RWPE1 (cell line): ENCODE data around the gene FXYD7.
A peak's percentile ranks its signal among the peaks of the same experiment; 100 is the strongest.

Experiments
- CTCF ChIA-PET: fragments of 350-600 bp; sonication (Branson Sonifier 250); formaldehyde crosslinking; extraction: SDS; loops from one replicate; lab custom pipeline; 2021; lab: Yijun Ruan, JAX
- POLR2A ChIA-PET: fragments of 400-600 bp; formaldehyde crosslinking; extraction: SDS; loops from one replicate; lab custom pipeline; 2020; ENCODE audit warnings: antibody characterized with exemption; ENCODE audit not compliant: low non-redundant PET; lab: Yijun Ruan, JAX
- DNase-seq: peaks from one replicate; pipeline ENCODE4 v3.0.0; 2012; ENCODE audit warnings: low spot score
- H3K27ac ChIP-seq: fragments of 450-650 bp; 2 replicates; pipeline ENCODE4 v1.5.1; 2017
- TF ChIP-seq, protein P1 (sequence below): fragments of 450-650 bp; conservative IDR thresholded peaks from 2 replicates; pipeline ENCODE4 v1.5.1; 2017; ENCODE audit warnings: low read depth, mild to moderate bottlenecking

Gene FXYD7

DNA sequence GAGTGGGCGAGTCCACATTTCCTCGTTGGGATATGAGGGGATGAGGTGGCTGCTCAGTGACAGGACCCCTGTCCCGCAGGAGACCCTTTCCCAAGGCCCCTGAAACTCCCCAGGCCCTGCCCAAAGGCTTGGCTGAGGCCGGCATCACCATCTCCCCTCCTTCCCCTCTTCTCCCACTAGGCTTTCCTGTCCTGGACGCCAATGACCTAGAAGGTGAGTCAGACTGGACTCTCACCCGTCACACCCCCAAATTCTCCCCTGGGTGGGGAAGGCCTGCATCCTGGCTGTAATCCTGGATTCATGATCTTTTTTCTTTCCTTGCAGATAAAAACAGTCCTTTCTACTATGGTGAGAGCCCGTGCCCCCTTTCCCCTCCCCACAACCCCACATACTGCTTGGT lies 22.2 kb upstream of the FXYD7 start:
- no peak for DNase-seq
- H3K27ac ChIP-seq = peak overlapping the region; percentile 100
- CTCF ChIA-PET = interaction anchor here (0.5 kb wide), 1 partner anchor 331 kb away, joined by 3 read pairs; no protein-coding TSS in a partner anchor
- POLR2A ChIA-PET = no interaction called here
- TF ChIP-seq, protein P1, sequence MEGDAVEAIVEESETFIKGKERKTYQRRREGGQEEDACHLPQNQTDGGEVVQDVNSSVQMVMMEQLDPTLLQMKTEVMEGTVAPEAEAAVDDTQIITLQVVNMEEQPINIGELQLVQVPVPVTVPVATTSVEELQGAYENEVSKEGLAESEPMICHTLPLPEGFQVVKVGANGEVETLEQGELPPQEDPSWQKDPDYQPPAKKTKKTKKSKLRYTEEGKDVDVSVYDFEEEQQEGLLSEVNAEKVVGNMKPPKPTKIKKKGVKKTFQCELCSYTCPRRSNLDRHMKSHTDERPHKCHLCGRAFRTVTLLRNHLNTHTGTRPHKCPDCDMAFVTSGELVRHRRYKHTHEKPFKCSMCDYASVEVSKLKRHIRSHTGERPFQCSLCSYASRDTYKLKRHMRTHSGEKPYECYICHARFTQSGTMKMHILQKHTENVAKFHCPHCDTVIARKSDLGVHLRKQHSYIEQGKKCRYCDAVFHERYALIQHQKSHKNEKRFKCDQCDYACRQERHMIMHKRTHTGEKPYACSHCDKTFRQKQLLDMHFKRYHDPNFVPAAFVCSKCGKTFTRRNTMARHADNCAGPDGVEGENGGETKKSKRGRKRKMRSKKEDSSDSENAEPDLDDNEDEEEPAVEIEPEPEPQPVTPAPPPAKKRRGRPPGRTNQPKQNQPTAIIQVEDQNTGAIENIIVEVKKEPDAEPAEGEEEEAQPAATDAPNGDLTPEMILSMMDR = no peak

DNA sequence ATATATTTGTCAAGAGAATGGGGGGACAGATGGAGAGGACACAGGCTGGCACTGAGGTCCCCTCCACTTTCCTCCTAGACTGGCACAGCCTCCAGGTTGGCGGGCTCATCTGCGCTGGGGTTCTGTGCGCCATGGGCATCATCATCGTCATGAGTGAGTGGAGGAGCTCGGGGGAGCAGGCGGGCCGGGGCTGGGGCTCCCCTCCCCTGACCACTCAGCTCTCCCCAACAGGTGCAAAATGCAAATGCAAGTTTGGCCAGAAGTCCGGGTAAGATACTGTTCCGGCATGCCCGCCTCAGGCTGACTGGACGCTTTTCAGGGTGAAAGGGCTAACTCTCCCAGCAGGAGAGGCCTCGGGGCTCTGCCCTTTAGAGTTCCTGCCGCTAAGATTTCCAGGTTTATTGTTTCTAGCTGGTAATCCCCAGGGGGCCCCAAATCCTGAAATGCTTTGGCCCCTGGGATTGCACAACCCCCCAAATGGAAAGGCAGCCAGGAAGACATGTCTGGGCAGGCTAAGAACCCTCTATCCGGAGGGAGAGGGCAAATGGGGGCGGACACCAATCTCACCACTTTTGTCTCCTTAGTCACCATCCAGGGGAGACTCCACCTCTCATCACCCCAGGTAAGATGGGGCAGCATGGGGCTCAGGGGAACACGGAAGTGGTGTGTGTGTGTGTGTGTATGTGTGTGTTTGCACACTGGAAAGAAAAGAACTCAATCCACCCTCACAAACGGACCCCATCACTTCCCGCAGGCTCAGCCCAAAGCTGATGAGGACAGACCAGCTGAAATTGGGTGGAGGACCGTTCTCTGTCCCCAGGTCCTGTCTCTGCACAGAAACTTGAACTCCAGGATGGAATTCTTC lies 20.1 kb upstream of the FXYD7 start:
- peak overlapping the region; percentile 100 for H3K27ac ChIP-seq
- ChIA-PET POLR2A (no interaction called here), CTCF (interaction anchor here (2.4 kb wide), 1 partner anchor 12 kb away, joined by 8 read pairs; the partner anchor contains the start of gene LGI4)
- peak; percentile 96 for DNase-seq
- TF ChIP-seq, protein P1 = no peak

DNA sequence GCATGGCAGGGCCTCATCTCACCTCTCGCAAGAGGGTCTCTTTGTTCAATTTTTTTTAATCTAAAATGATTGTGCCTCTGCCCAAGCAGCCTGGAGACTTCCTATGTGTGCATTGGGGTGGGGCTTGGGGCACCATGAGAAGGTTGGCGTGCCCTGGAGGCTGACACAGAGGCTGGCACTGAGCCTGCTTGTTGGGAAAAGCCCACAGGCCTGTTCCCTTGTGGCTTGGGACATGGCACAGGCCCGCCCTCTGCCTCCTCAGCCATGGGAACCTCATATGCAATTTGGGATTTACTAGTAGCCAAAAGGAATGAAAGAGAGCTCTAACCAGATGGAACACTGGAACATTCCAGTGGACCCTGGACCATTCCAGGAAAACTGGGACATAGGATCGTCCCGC lies 19.5 kb upstream of the FXYD7 start:
- DNase-seq = no peak
- peak overlapping the region; percentile 100 for H3K27ac ChIP-seq
- TF ChIP-seq, protein P1 = no peak
- ChIA-PET CTCF (interaction anchor here (2.4 kb wide), 1 partner anchor 12 kb away, joined by 8 read pairs; the partner anchor contains the start of gene LGI4), POLR2A (no interaction called here)

DNA sequence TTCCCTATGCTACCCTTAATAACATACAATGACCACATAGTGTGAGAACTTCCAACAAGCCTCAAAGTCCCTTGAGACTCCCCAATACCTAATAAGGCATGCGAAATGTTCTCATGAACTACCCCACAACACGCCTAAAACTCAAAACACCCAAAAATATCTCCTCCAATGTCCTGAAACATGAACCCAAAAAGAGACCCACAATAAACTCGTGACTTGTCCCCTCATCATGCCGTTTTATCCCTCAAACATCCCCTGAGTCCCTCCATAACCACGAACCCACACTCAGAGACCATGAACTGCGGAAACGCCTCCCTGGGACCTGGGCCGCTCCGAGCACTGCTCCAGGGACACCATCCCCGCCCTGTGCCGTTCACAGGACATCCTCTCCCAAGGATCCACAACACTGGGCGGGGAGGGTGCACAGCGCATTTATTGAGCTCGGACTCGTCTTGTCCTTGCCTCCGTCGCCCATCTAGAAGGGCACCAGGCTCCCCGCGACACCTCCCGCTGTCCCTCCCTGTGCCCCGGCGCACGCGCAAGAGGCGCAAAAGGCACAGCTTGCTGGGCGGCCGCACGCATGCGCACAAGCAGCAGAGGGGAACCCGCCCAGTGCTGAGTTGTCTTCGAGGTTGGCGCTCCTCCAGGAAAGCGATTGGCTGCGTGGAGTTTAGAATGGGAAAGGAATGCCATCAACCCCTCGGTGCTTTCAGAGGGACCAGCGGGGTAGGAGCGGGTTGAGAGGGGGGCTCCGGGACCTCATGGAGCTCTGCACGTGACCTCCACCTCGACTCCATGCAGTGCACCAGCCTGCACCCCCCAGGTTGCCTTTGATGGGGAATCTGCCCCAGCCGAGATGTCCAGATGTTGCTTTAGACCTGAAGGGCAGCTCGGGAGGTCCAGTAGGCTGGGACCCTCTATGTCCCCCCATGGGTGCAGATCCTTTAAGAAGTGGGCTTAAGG lies 18.7 kb upstream of the FXYD7 start:
- peak; percentile 93 for DNase-seq
- TF ChIP-seq, protein P1 = no peak
- peak overlapping the region; percentile 100 for H3K27ac ChIP-seq
- ChIA-PET CTCF (interaction anchor here (0.6 to 2.4 kb wide), 5 partner anchors 9 to 80 kb away, joined by 3 to 8 read pairs (median 5); partner anchors contain the start of gene LGI4), POLR2A (interaction anchor here (1.0 kb wide), 2 partner anchors 8 to 10 kb away, joined by 3 read pairs; partner anchors contain the start of genes FXYD3 and LGI4)

DNA sequence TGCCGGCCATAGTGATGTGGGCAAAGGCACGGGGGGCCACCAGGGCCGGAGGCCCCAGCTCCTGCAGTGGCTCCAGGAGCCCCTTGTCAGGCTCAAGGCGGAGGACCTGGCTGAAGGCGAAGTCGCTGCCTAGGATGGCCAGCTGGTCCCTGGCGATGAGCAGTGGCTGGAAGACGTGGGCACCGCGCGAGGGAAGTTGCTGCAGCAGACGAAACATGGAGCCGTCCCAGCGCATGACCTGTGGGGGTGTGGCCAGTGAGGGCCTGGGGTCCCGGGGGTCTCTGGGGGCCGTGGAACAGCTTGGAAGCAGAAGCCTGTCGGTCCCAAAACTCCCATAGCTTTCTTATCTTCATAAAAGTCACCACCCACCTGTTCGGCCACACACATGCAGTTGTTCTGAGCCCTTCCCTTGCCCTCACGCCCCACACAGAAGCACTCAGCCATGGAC lies 17.8 kb upstream of the FXYD7 start:
- H3K27ac ChIP-seq = peak overlapping the region; percentile 100
- no peak for DNase-seq
- TF ChIP-seq, protein P1 = no peak
- ChIA-PET CTCF (interaction anchor here (0.7 to 2.4 kb wide), 4 partner anchors 10 to 81 kb away, joined by 3 to 8 read pairs (median 6); partner anchors contain the start of gene LGI4), POLR2A (interaction anchor here (1.0 kb wide), 1 partner anchor 9 kb away, joined by 3 read pairs; the partner anchor contains the start of gene LGI4)
